Measurements from ENCODE around the gene CAB39. TPM values are rescaled to one million over a fixed set of nuclear protein-coding genes. Genes with fewer than 3 reads are reported as not detected.

CAB39 gene
- polyA plus RNA-seq, 3 donors: 33.1 to 53.8 (median 38.3) TPM

DNA sequence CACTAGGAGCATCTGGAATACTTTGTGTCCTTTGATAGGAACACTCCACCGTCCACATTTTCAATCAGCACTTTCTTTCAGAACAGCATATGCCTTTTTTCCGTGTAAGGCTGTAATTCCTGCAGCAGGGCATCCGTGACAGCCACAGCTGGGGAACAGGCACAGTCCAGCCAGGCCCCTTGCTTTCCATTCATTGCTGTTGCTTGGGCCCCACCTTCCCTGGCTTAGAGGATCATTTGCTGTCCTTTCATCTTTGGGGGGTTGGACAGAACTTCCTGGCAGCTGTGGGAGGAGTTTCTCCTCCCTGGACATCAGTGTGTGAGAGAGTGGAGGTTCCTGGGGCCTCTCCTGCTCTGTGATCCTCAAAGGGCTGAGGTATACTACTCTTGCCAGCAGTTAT lies 102.4 kb downstream of the CAB39 start:
- Mint-ChIP-seq H3K27ac (peak overlapping the region in 1 of 7 donors; percentile 24), H3K4me1 (no peaks in the 10 kb centered on the region), H3K27me3 (ENCODE audit: low read depth in 3 of 3) (no peaks in the 10 kb centered on the region), H3K36me3 (peaks cover 87 to 96% of the 10 kb centered on the region in 2 donors), H3K4me3 (no peak overlapping the region), H3K9me3 (no peaks in the 10 kb centered on the region)
- intact Hi-C loops (cut with micrococcal nuclease): no loop called here
- no peak overlapping the region for H2AFZ ChIP-seq (ENCODE audit: insufficient read depth, low read depth, low read length, poor library complexity, severe bottlenecking)
- no peaks in the 10 kb centered on the region for H3K79me2 ChIP-seq (ENCODE audit: insufficient read depth, low read length)
- H3K36me3 ChIP-seq (replicated peaks in 1 of 2; ENCODE audit: control insufficient read depth in 1 of 2, insufficient read depth in 2 of 2, low read length in 2 of 2): peaks cover 89 to 99% of the 10 kb centered on the region in 2 donors
- no peak overlapping the region for H3K4me2 ChIP-seq (replicated peaks; ENCODE audit: extremely low read depth, low read length, poor library complexity, severe bottlenecking)
- no peak for DNase-seq
- TF ChIP-seq, protein P1, sequence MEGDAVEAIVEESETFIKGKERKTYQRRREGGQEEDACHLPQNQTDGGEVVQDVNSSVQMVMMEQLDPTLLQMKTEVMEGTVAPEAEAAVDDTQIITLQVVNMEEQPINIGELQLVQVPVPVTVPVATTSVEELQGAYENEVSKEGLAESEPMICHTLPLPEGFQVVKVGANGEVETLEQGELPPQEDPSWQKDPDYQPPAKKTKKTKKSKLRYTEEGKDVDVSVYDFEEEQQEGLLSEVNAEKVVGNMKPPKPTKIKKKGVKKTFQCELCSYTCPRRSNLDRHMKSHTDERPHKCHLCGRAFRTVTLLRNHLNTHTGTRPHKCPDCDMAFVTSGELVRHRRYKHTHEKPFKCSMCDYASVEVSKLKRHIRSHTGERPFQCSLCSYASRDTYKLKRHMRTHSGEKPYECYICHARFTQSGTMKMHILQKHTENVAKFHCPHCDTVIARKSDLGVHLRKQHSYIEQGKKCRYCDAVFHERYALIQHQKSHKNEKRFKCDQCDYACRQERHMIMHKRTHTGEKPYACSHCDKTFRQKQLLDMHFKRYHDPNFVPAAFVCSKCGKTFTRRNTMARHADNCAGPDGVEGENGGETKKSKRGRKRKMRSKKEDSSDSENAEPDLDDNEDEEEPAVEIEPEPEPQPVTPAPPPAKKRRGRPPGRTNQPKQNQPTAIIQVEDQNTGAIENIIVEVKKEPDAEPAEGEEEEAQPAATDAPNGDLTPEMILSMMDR (IDR thresholded peaks at IDR 0.05): no peak
- 90% methylated on average over 3 of the region's 3 CpGs for WGBS (ENCODE audit: insufficient coverage)
- no peak overlapping the region for H3K27ac ChIP-seq (ENCODE audit: low read depth in 1 of 2, low read length in 2 of 2)
- peaks cover 95% of the 10 kb centered on the region for H4K20me1 ChIP-seq (ENCODE audit: insufficient read depth, low read length)
- no peak overlapping the region for H3K4me3 ChIP-seq (replicated peaks in 1 of 3; ENCODE audit: low read depth in 2 of 3, low read length in 3 of 3)
- H3K9me3 ChIP-seq (replicated peaks in 1 of 2; ENCODE audit: control insufficient read depth in 1 of 2, insufficient read depth in 1 of 2, low read length in 2 of 2): no peaks in the 10 kb centered on the region
- H3K9ac ChIP-seq (ENCODE audit: insufficient read depth, low read length, poor library complexity, severe bottlenecking): no peak overlapping the region
- H3K4me1 ChIP-seq (ENCODE audit: control insufficient read depth in 1 of 2, insufficient read depth in 2 of 2, low read length in 2 of 2): no peaks in the 10 kb centered on the region
- H3K27me3 ChIP-seq (ENCODE audit: control insufficient read depth in 2 of 2, insufficient read depth in 2 of 2, low read length in 2 of 2): no peaks in the 10 kb centered on the region

DNA sequence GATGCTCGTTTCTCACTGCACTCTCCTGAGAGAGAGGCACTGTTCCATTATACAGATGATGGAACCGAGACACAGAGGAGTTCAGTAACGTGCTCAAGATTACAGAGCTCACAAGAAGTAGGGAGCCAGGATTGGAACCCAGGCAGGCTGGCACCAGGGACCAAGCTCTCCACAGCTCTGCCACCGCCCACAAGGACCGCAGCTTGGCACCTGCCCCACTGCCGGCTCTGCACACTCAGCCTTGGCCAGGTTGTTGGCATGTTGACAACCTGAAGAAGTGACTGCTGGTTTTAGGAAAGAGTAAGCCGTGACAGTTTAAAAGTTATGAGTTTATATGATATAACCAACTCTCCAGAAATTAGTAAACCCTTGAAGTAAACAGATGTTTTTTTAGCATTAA lies 104.1 kb downstream of the CAB39 start:
- 90% methylated on average over 3 of the region's 7 CpGs for WGBS (ENCODE audit: insufficient coverage)
- TF ChIP-seq, protein P1 (IDR thresholded peaks at IDR 0.05): no peak
- no peak for DNase-seq
- Mint-ChIP-seq H3K27me3 (ENCODE audit: low read depth in 3 of 3) (peaks cover 0 to 1% (median 0%) of the 10 kb centered on the region in 3 donors), H3K9me3 (no peaks in the 10 kb centered on the region), H3K4me1 (no peaks in the 10 kb centered on the region), H3K4me3 (no peak overlapping the region), H3K27ac (peak overlapping the region in 1 of 7 donors; percentile 50), H3K36me3 (peaks cover 87 to 95% of the 10 kb centered on the region in 2 donors)
- H3K27me3 ChIP-seq (ENCODE audit: control insufficient read depth in 2 of 2, insufficient read depth in 2 of 2, low read length in 2 of 2): no peaks in the 10 kb centered on the region
- intact Hi-C loops (cut with micrococcal nuclease): no loop called here
- H3K79me2 ChIP-seq (ENCODE audit: insufficient read depth, low read length): no peaks in the 10 kb centered on the region
- H2AFZ ChIP-seq (ENCODE audit: insufficient read depth, low read depth, low read length, poor library complexity, severe bottlenecking): no peak overlapping the region
- no peak overlapping the region for H3K9ac ChIP-seq (ENCODE audit: insufficient read depth, low read length, poor library complexity, severe bottlenecking)
- no peak overlapping the region for H3K4me3 ChIP-seq (replicated peaks in 1 of 3; ENCODE audit: low read depth in 2 of 3, low read length in 3 of 3)
- no peak overlapping the region for H3K4me2 ChIP-seq (replicated peaks; ENCODE audit: extremely low read depth, low read length, poor library complexity, severe bottlenecking)
- H3K9me3 ChIP-seq (replicated peaks in 1 of 2; ENCODE audit: control insufficient read depth in 1 of 2, insufficient read depth in 1 of 2, low read length in 2 of 2): no peaks in the 10 kb centered on the region
- H3K27ac ChIP-seq (ENCODE audit: low read depth in 1 of 2, low read length in 2 of 2): no peak overlapping the region
- H3K4me1 ChIP-seq (ENCODE audit: control insufficient read depth in 1 of 2, insufficient read depth in 2 of 2, low read length in 2 of 2): no peaks in the 10 kb centered on the region
- H3K36me3 ChIP-seq (replicated peaks in 1 of 2; ENCODE audit: control insufficient read depth in 1 of 2, insufficient read depth in 2 of 2, low read length in 2 of 2): peaks cover 82 to 99% of the 10 kb centered on the region in 2 donors
- H4K20me1 ChIP-seq (ENCODE audit: insufficient read depth, low read length): peaks cover 95% of the 10 kb centered on the region
